GM19324 (cell line): ENCODE data around the gene MDM4.
A peak's percentile ranks its signal among the peaks of the same experiment; 100 is the strongest.
"Not testable (repeated sequence)": the region's sequence is repeated elsewhere in the genome, so short reads cannot be mapped to it uniquely, and the experiment has no call there.

Experiments
- ATAC-seq: cut with Tn5 transposase; IDR thresholded peaks from one replicate; pipeline ENCODE4 v1.9.1; 2021; ENCODE audit warnings: mild to moderate bottlenecking, moderate library complexity; ENCODE audit not compliant: unreplicated experiment, low FRiP score

Gene MDM4

GRCh38 chr1:204511366-204511765 lies 4.8 kb upstream of the MDM4 start:
- no peak for ATAC-seq

DNA sequence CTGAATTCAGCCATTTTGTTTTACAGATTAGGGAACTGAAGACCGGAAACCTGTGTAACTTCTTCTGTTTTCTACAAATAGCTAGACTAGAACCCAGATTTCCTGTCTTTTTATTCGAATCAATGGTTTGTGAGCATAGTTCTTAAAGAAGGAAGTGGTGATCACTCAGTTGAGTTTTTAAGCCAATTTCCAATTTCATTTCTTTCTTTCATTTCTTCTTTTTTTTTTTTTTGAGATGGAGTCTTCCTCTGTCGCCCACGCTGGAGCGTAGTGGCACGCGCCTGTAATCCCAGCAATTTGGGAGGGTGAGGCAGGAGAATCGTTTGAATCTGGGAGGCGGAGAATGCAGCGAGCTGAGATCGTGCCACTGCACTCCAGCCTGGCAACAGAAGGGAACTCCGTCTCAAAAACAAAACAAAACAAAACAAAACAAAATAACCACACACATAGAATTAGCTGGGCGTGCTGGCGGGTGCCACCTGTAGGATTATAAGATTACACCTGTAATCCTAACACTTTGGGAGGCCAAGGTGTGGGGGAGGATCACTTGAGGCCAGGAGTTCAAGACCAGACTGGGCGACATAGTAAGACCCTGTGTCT lies 3.0 kb upstream of the MDM4 start:
- ATAC-seq, result peak; percentile 36

DNA sequence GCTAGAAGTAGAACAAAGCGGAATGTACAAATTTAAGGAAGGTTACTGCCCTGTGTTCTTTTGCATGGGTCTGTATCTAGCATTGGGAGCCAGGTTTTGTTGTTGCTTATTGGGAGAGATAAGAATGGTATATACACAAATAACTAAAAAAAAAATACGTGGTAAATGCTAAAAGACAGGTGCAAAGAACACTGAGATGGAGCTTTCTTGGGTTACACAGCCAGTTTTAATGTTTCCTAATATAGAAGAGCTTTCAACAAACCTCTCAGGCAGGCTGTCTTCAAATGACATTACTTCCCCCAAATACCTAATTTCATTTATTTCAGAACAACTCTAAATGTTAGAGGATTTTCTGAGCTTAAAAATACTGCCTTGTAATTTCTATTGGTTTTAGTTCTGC lies 1.4 kb upstream of the MDM4 start:
- ATAC-seq, result no peak

DNA sequence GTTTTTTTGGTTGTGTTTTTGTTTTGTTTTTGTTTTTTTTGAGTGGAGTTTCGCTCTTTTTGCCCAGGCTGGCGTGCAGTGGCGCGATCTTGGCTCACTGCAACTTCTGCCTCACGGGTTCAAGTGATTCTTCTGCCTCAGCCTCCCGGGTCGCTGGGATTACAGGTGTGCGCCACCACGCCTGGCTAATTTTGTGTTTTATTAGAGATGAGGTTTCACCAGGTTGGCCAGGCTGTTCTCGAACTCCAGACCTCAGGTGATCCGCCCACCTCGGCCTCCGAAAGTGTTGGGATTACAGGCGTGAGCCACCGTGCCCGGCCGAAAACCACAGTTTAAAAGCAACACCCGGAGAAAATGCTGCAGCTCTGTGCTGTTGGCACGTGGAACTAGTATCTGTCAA lies 1.2 kb downstream of the MDM4 start:
- not testable (repeated sequence) for ATAC-seq

- ATAC-seq, result peak; percentile 43
Measured at GRCh38 chr1:204520834-204521709, 4.9 kb downstream of the MDM4 start.

GRCh38 chr1:204521941-204522521 lies 5.8 kb downstream of the MDM4 start:
- ATAC-seq, result not testable (repeated sequence)

- ATAC-seq, result no peak
Measured at GRCh38 chr1:204523605-204524215, 7.5 kb downstream of the MDM4 start.

GRCh38 chr1:204524986-204525385 lies 8.8 kb downstream of the MDM4 start:
- no peak for ATAC-seq

DNA sequence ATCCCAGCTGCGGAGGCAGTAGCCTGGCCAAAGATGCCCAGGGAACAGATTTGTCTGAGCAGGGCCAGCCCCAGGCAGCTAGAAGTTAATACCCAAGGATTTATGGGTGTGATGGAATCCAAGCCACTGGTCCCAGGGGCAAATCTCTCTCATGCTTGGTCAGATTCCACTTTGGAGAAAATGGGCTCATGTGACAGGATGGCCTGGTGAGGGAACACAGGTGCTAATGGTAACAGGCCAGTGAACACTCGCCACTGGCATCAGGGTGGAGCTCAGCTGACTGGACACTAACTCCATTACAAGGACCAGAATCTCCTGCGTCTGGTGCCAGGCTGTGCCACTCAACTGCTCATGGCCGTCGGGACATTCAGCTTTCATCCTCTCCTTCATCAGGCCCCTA lies 12.0 kb downstream of the MDM4 start:
- ATAC-seq, result no peak

GRCh38 chr1:204528677-204529076 lies 12.5 kb downstream of the MDM4 start:
- no peak for ATAC-seq

- no peak for ATAC-seq
Measured at GRCh38 chr1:204529371-204529895, 13.2 kb downstream of the MDM4 start.

DNA sequence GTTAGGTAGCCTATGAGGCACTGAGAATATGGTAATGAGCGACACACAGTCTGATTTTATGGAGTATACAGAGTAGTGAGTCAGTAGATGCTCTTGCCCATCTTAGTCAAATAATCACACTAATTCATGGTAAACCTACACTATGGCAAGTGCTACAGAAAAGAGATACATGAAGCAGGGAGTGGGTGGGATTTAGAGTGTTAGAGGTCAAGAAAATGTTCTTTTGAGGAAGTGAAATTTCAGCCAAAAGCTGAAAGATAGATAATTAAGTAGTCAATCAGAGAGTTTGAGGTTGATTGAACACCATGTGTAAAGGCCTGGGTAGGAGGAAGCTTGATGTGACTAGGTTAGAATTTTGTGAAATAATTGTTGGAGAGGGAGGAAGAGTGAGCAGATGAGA lies 14.7 kb downstream of the MDM4 start:
- ATAC-seq, result peak; percentile 57

DNA sequence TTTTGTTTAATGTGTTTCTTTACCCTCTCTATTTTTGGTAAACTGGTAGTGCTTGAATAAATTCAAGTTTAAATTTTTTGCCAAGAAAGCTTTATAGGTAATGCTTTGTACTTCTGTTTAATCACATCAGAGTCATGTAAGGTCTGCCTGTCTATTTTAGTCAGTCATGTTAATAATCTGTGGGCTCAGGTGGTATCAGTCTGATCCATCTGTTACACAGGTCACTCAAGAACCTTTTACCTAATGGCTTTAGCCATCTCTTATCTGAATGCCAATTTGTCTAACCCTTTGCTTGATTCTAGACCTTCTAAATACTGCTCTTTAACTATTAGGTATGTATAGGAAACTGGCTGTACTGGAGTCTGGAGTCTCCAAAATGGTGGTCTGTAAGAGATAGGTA lies 16.6 kb downstream of the MDM4 start:
- ATAC-seq, result no peak

- ATAC-seq, result no peak
Measured at GRCh38 chr1:204541626-204542025, 25.4 kb downstream of the MDM4 start.

DNA sequence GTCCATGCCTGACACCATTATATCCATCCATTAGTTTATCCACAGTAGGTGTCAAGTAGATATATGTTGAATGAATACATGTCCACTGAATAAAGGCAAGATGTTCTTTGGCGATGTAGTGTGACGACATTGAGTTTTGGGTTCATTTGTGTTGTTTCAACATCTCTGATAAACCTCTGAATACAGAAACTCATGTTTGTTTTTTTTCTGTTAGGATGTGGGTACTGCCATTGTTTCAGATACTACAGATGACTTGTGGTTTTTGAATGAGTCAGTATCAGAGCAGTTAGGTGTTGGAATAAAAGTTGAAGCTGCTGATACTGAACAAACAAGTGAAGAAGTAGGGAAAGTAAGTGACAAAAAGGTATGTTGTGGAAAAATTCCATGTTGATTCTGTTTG lies 28.1 kb downstream of the MDM4 start:
- ATAC-seq, result no peak

DNA sequence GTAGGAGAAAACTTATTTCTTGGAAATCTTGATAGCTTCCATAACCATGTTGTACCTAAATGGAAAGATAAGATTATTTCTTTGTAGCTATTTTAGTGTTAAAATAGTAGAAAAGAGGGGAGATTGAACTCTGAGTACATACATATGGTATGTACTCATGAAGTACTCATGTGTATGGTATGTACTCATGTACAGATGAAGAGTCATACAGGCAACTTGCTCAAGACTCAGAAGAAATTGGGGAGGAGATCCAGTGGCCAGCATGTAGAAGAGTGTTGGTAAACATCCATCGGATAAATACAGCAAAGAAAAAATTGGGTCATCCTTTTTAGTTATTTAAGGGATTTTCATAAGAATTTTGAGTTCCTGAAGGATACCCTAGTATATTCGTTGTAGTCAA lies 29.0 kb downstream of the MDM4 start:
- ATAC-seq, result no peak

DNA sequence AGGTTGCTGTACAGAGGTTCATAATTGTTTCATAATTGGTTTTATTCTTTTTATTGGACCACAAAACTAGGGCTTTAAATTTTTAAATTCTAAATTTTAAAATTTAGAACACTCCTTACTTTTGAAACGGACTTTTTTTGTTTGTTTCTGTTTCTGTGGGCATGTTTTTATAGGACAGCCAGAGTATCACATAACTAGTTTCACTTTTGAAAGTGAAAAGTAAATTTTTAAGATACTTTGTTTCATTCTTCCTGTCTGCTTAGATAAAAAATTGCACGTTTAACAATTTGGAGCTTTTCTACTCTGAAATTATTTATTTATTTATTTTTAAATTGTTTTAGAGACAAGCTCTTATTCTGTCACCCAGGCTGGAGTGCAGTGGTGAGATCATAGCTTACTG lies 29.7 kb downstream of the MDM4 start:
- no peak for ATAC-seq

DNA sequence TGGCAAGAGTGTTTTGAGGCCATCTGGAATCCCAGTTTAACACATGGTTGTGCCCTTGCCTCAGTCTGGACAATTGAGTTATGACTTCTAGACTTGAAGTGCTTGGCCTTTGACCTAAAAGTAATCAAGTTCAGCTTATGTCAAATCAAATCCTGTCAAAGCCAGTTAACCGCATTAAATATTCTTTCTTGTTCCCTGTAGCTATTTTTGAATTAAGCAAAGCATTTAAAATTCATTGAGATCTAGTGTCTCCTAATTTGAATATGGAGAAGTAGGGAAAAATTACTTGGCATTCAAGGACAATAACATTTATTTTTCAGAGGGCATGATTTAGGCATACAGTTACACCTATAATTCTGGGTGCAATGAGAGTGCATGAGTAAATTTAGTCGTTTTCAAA lies 32.1 kb downstream of the MDM4 start:
- no peak for ATAC-seq

DNA sequence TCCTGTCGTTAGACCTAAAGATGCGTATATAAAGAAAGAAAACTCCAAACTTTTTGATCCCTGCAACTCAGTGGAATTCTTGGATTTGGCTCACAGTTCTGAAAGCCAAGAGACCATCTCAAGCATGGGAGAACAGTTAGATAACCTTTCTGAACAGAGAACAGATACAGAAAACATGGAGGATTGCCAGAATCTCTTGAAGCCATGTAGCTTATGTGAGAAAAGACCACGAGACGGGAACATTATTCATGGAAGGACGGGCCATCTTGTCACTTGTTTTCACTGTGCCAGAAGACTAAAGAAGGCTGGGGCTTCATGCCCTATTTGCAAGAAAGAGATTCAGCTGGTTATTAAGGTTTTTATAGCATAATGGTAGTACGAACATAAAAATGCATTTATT lies 33.1 kb downstream of the MDM4 start:
- no peak for ATAC-seq

- ATAC-seq, result no peak
Measured at GRCh38 chr1:204550926-204551325, 34.7 kb downstream of the MDM4 start.

- no peak for ATAC-seq
Measured at GRCh38 chr1:204556458-204557052, 40.3 kb downstream of the MDM4 start.
